SU-DHL-6 (cell line): ENCODE results near the gene CYB561D1.

Experiments
- H2AFZ ChIP-seq: fragments of 200-600 bp; sonication (generic); 2 replicates; pipeline ENCODE4 v1.6.1; 2014; ENCODE audit warnings: low read depth, mild to moderate bottlenecking, moderate library complexity, mixed read lengths, antibody characterized with exemption, low read length; ENCODE audit not compliant: severe bottlenecking
- H3F3A ChIP-seq: fragments of 200-600 bp; shearing (Covaris generic); 2 replicates; pipeline ENCODE4 v1.6.0; 2016; ENCODE audit warnings: antibody characterized with exemption, mild to moderate bottlenecking; ENCODE audit not compliant: insufficient read depth
- H3K27ac ChIP-seq: fragments of 200-600 bp; sonication (generic); 2 replicates; pipeline ENCODE4 v1.5.1; 2016; ENCODE audit warnings: low read depth, mild to moderate bottlenecking, low read length, moderate library complexity, mixed read lengths
- H3K27me3 ChIP-seq: fragments of 200-600 bp; sonication (generic), shearing (Covaris generic); 2 replicates; pipeline ENCODE4 v1.6.0; 2014; ENCODE audit warnings: mild to moderate bottlenecking, low read length
- H3K36me3 ChIP-seq: fragments of 200-600 bp; sonication (generic); 2 replicates; pipeline ENCODE4 v1.6.1; 2014; ENCODE audit warnings: mild to moderate bottlenecking, low read length, mixed read lengths
- H3K4me2 ChIP-seq: fragments of 300-600, 200-600 bp; shearing (Covaris generic), sonication (generic); 2 replicates; pipeline ENCODE4 v1.6.0; 2014; ENCODE audit warnings: low read length, low read depth, mild to moderate bottlenecking; ENCODE audit not compliant: poor library complexity, severe bottlenecking
- H3K4me3 ChIP-seq: fragments of 200-600 bp; sonication (generic); 2 replicates; pipeline ENCODE4 v1.5.1; 2014; ENCODE audit warnings: antibody characterized with exemption, low read length, mild to moderate bottlenecking, mixed read lengths; ENCODE audit not compliant: insufficient read depth, poor library complexity, severe bottlenecking
- H3K79me2 ChIP-seq: fragments of 200-600 bp; sonication (generic); 2 replicates; pipeline ENCODE4 v1.6.1; 2014; ENCODE audit warnings: mild to moderate bottlenecking, low read length, moderate library complexity; ENCODE audit not compliant: insufficient read depth
- H3K9ac ChIP-seq: fragments of 200-600 bp; sonication (generic); 2 replicates; pipeline ENCODE4 v1.7.0; 2014; ENCODE audit warnings: mild to moderate bottlenecking, low read length
- H3K9me2 ChIP-seq: fragments of 200-600 bp; sonication (generic); replicated peaks from 2 replicates; pipeline ENCODE4 v1.6.1; 2014; ENCODE audit warnings: low read length; ENCODE audit not compliant: insufficient read depth
- H3K9me3 ChIP-seq: fragments of 200-600 bp; sonication (generic); 2 replicates; pipeline ENCODE4 v1.6.1; 2014; ENCODE audit warnings: low read length, mixed read lengths; ENCODE audit not compliant: insufficient read depth
- H4K20me1 ChIP-seq: fragments of 200-600 bp; sonication (generic); 2 replicates; pipeline ENCODE4 v1.6.1; 2014; ENCODE audit warnings: low read depth, mild to moderate bottlenecking, antibody characterized with exemption, low read length, moderate library complexity, mixed read lengths
- EZH2phosphoT487 ChIP-seq: fragments of 200-600 bp; sonication (generic), shearing (Covaris generic); conservative IDR thresholded peaks from 2 replicates; pipeline ENCODE4 v1.6.1; 2018; ENCODE audit warnings: mild to moderate bottlenecking, antibody characterized with exemption, low read length, moderate library complexity, mixed read lengths
- TF ChIP-seq, protein P1 (sequence below): fragments of 200-600 bp; sonication (generic); IDR thresholded peaks from one replicate; pipeline ENCODE4 v1.5.1; 2017; ENCODE audit warnings: antibody characterized with exemption, mild to moderate bottlenecking, low read length, moderate library complexity; ENCODE audit not compliant: insufficient read depth, poor library complexity, severe bottlenecking

Gene CYB561D1

DNA sequence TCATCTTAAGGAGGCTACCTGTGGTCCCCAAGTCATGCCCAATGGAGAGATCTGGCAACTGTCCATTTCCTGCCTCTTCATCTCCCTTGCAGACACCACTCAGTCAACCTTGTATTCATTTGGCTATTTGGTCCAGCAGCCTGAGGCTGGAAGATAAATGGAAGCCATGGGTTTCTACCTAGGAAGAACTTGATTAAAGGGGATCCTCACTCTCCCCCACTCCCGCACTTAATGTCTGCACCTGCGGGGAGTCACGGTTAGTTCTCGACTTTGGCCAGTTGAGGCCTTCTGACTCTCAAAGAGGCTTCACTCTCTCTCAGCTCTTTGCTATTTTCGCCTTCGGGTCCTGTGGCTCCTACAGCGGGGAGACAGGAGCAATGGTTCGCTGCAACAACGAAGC is 18.6 kb upstream of the CYB561D1 start:
- Histone ChIP-seq H2AFZ (no peak overlapping the region), H3K9ac (no peak overlapping the region), H3K9me2 (no peaks in the 10 kb centered on the region), H3K36me3 (no peaks in the 10 kb centered on the region), H3K27me3 (no peaks in the 10 kb centered on the region), H3K4me2 (no peak overlapping the region), H3F3A (no peaks in the 10 kb centered on the region), H3K27ac (no peak overlapping the region), H3K79me2 (no peaks in the 10 kb centered on the region), H3K4me3 (no peak overlapping the region), H3K9me3 (no peaks in the 10 kb centered on the region), H4K20me1 (no peaks in the 10 kb centered on the region)
- TF ChIP-seq EZH2phosphoT487, result no peak

DNA sequence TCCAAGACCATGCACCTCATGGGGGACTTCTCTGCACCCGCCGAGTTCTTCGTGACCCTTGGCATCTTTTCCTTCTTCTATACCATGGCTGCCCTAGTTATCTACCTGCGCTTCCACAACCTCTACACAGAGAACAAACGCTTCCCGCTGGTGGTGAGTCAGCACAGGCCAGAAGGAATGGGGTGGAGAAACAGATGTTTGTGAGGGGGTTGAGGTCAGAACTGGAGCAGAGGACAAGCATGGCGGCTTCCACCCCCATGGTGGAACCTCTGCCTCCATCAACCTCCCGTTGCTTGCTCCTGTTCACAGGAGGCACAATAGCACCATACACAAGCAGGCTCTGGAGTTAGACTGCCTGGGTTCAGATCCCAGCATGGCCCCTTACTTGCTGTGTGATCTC is 17.1 kb upstream of the CYB561D1 start:
- H3K79me2 ChIP-seq, result no peaks in the 10 kb centered on the region
- H2AFZ ChIP-seq, result no peak overlapping the region
- no peaks in the 10 kb centered on the region for H3K9me3 ChIP-seq
- H3K4me3 ChIP-seq, result no peak overlapping the region
- no peaks in the 10 kb centered on the region for H4K20me1 ChIP-seq
- TF ChIP-seq EZH2phosphoT487, result no peak
- TF ChIP-seq, protein P1, sequence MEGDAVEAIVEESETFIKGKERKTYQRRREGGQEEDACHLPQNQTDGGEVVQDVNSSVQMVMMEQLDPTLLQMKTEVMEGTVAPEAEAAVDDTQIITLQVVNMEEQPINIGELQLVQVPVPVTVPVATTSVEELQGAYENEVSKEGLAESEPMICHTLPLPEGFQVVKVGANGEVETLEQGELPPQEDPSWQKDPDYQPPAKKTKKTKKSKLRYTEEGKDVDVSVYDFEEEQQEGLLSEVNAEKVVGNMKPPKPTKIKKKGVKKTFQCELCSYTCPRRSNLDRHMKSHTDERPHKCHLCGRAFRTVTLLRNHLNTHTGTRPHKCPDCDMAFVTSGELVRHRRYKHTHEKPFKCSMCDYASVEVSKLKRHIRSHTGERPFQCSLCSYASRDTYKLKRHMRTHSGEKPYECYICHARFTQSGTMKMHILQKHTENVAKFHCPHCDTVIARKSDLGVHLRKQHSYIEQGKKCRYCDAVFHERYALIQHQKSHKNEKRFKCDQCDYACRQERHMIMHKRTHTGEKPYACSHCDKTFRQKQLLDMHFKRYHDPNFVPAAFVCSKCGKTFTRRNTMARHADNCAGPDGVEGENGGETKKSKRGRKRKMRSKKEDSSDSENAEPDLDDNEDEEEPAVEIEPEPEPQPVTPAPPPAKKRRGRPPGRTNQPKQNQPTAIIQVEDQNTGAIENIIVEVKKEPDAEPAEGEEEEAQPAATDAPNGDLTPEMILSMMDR, result no peak
- no peak overlapping the region for H3K4me2 ChIP-seq
- no peaks in the 10 kb centered on the region for H3K36me3 ChIP-seq
- H3K27ac ChIP-seq, result no peak overlapping the region
- no peak overlapping the region for H3K9ac ChIP-seq
- H3K27me3 ChIP-seq, result no peaks in the 10 kb centered on the region
- H3F3A ChIP-seq, result no peaks in the 10 kb centered on the region
- H3K9me2 ChIP-seq, result no peaks in the 10 kb centered on the region

DNA sequence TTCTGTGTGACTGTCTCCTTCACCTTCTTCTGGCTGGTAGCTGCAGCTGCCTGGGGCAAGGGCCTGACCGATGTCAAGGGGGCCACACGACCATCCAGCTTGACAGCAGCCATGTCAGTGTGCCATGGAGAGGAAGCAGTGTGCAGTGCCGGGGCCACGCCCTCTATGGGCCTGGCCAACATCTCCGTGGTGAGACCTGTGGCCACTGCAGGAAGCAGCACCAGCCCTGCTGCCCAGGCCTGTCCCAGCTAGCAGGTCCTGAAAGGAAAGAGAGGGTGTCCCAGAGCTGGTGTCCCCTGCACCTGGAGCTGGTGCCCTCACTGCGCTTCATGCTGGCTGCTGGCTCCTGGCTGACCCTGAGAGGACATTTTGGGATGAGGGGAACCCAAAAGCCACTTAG is 16.1 kb upstream of the CYB561D1 start:
- Histone ChIP-seq H3K4me3 (no peak overlapping the region), H3K27ac (no peak overlapping the region), H3K9me3 (no peaks in the 10 kb centered on the region), H3K27me3 (no peaks in the 10 kb centered on the region), H3K4me2 (no peak overlapping the region), H3K36me3 (no peaks in the 10 kb centered on the region), H2AFZ (no peak overlapping the region), H3K79me2 (no peaks in the 10 kb centered on the region), H3K9ac (no peak overlapping the region), H3F3A (no peaks in the 10 kb centered on the region), H3K9me2 (no peaks in the 10 kb centered on the region), H4K20me1 (no peaks in the 10 kb centered on the region)
- TF ChIP-seq, protein P1, result no peak
- no peak for TF ChIP-seq EZH2phosphoT487

DNA sequence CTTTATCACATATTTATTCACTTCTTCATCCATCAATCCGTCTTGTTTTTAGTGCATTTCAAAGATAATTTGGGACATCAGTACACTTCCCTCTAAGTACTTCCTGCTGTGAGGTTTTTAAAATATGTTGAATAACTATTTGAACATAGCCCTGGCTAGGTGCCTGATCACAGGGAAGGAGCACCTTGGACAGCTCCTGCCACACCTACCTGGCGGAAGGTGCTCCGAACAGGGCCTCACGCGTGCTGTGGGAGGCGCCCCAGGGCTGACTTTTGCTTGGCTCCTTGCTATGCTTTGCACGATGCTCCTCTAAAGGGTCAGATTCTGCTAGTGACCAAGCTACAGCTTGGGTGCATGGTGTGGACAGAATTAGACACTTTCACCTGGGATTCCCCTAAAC is 15.1 kb upstream of the CYB561D1 start:
- Histone ChIP-seq H3K27ac (no peak overlapping the region), H3K9ac (no peak overlapping the region), H3K36me3 (no peaks in the 10 kb centered on the region), H3K79me2 (no peaks in the 10 kb centered on the region), H3K27me3 (no peaks in the 10 kb centered on the region), H3K4me2 (no peak overlapping the region), H3K9me2 (no peaks in the 10 kb centered on the region), H3F3A (no peaks in the 10 kb centered on the region), H2AFZ (no peak overlapping the region), H3K9me3 (no peaks in the 10 kb centered on the region), H4K20me1 (no peaks in the 10 kb centered on the region), H3K4me3 (no peak overlapping the region)
- TF ChIP-seq, protein P1, result no peak
- no peak for TF ChIP-seq EZH2phosphoT487
